GM18505 (cell line): Measurements from ENCODE around the gene TIMELESS.
"Not testable (repeated sequence)": the region's sequence is repeated elsewhere in the genome, so short reads cannot be mapped to it uniquely, and the experiment has no call there.

Experiments used
- ATAC-seq: cut with Tn5 transposase; IDR thresholded peaks from one replicate; pipeline ENCODE4 v1.9.1; 2021; ENCODE audit not compliant: unreplicated experiment
- POLR2A ChIP-seq: IDR thresholded peaks from 4 replicates; pipeline ENCODE4 v1.6.1; 2011; ENCODE audit warnings: borderline replicate concordance; ENCODE audit not compliant: insufficient read depth, insufficient read length; ENCODE audit errors: extremely low read depth

The TIMELESS gene

DNA sequence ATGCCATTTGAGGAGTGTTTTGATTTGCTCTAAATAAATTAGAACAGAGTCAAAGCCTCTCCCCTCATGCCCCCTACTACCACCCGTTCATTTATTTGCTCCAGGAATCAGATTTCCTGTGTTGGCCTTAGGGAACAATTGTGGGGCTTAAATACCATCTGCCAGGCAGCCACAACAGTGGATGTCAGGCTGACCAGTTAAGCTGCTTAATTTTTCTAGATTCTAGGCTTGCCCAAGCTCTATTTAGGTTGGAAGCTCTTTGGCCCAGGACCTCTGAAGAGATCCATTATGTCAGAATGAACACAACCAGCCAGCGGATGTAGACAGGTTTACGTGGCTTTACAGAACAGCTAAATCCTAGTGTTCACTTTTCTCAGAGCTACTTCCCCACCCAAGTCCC is 1.0 kb upstream of the TIMELESS start:
- no peak for ATAC-seq
- TF ChIP-seq POLR2A = no peak

DNA sequence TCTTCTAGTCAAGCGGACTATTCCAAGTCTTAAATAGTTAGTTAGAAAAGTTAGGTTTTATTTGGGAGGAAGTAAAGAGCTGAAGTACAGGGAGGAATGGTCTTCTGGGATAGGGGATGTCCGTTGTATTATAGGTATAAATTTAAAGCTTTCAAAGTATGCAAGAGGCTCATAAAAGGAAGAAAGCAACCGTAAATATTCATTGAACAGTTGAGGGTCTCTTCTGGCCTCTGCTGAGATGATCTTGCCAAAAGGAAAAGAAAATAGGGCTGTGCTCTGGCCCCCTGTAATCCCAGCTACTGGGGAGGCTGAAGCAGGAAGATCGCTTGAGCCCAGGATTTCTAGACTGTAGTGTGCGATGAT is 377 bp upstream of the TIMELESS start:
- no peak for TF ChIP-seq POLR2A
- no peak for ATAC-seq

DNA sequence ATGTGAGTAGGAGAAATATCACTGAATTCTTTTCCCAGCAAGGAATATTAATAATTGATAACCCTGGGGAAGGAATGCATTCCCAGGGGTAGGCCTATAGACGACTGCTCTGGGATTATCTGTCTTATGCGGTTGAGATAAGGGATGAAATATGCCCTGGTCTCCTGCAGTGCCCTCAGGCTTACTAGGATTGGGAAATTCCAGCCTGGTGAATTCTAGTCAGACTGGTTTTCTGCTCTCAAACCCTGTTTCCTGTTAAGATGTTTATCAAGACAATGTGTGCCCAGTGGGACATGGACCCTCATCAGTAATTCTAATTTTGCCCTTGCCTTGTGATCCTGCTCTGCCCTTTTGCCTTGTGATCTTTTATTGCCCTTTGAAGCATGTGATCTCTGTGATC is 6.0 kb downstream of the TIMELESS start:
- ATAC-seq = not testable (repeated sequence)

DNA sequence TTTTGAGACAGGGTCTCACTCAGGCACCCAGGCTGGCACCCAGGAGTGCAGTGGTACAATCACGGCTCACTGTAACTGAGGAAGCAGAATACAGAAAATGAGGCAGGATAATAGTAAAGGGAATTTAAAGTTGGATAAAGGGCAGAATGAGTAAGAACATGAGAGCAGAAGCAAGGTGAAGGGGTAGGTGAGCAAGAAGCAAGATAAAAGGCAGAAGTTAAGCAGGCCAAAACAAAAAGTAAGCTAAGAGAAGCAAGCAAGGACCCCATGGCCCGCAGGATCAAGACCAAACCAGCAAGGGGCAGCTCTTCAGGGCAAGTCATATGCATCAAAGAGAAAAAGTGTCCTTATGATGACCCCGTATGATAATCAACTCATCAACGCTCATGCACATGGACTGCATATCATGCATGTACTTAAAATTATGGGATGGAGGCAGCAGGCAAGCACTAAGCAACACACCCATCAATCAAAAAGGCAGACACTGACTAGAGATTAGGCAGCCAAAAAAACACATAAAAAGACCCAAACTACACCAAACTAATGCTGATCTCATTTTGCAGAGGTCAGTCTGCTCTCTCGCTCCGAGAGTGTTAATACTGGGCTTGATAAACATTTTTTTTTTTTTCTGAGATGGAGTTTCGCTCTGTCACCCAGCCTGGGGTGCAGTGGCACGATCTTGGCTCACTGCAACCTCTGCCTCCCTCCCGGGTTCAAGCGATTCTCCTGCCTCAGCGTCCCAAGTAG is 11.6 kb downstream of the TIMELESS start:
- no peak for TF ChIP-seq POLR2A
- no peak for ATAC-seq

DNA sequence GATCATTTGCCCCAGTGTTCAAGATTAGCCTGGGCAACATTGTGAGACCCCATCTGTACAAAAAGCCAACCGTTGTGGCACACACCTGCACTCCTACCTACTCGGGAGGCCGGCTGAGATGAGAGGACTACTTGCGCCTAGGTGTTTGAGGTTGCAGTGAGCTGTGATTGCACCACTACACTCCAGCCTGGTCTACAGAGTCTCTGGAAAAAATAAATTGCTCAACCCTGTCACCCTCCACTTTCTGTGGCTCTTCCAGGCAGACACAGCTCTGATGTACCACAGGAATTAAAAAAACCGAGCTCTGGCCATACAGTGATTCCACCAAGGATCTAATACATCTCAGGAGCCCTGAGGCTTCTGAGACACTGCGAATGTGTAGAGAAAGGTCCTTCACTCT is 14.4 kb downstream of the TIMELESS start:
- TF ChIP-seq POLR2A = no peak
- ATAC-seq = no peak

DNA sequence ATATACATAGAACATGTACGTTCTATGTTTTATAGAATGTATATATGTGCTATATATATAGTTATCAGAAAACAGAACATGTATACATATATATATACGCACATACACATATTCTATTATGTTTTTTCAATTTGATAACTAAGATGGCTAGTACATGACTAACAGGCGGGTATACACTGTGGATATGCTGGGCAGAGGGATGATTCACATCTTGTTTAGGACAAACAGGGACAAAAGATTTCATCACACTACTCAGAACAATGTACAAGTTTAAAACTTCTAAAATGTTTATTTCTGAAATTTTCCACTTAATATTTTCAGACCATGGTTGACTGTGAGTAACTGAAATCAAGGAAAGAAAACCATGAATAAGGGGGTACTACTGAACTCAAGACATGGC is 17.4 kb downstream of the TIMELESS start:
- TF ChIP-seq POLR2A = no peak
- no peak for ATAC-seq

DNA sequence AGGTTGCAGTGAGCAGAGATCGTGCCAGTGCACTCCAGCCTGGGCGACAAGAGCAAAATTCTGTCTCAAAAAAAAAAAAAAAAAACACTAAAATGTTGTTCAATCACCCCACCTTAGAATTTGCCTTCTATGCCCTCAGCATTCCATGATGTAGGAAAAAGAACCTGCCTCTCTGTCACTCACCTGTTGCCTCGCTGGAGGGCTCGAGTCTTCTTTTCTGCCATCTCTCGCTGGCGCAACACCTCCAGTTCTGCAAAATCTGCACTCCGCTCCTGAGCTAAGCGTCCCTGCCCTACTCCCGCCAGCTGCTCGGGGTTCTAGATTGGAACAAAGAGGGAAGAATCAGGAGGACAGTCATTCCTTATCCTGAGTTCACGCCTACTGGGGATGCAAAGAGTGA is 17.9 kb downstream of the TIMELESS start:
- no peak for TF ChIP-seq POLR2A
- ATAC-seq = no peak

DNA sequence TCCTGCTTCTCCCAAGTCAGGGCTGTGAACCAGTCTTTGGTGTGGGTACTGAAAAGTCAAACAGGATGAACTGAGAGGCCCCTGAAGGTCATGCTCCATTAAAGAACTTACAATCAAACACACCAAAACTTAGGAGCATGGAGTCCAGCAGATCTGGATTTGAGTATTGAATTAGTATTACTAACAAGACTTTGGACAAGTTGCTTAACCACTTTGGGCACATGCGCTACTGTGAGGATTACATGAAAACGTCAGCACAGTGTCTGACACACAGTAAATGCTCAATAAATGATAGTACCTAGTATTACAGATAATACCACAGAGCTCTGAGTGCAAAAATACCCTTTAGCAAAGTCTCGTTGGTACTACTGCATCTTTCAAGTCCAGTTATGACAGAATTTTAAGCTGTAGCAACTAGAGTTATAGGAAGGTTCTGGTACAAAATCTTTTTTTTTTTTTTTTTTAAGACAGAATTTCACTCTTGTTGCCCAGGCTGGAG is 23.2 kb downstream of the TIMELESS start:
- no peak for TF ChIP-seq POLR2A
- ATAC-seq = no peak

DNA sequence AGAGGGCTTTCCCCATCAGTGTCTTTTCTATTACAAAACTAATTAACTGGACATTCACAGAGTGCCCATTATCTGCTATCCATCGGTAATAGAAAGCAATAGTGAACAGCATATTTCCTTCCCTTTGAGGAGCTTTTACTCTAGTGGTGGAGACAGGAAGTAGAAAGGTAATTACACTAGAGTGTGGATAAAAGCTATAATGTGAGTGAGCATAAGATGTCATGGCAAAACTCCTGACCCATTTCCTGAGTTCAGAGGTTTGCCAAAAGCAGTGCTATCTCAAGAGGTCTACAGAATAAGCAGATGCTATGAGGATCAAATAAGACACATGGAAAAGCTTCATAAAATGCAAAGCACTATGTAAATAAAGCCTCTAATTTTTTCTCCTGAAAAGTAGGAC is 24.0 kb downstream of the TIMELESS start:
- no peak for TF ChIP-seq POLR2A
- ATAC-seq = no peak

DNA sequence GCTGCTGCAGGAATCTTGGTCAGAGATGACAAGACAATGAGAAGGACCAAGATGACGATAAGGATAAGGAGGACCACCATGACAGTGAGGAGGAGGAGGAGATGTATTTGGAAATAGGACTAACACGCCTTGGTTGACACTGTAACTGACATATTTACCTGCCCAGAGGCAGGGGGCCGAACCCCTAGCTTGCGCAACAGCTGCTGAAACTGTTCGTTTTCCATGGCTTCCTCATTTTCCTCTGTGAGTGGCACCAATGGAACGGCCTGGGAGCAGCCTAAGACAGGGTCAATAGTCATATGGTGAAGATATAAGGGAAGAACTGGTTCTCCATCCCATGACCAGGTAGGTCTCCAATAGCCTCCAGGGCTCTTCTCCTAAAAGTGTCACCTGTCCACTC is 28.8 kb downstream of the TIMELESS start:
- ATAC-seq = no peak
- TF ChIP-seq POLR2A = no peak

DNA sequence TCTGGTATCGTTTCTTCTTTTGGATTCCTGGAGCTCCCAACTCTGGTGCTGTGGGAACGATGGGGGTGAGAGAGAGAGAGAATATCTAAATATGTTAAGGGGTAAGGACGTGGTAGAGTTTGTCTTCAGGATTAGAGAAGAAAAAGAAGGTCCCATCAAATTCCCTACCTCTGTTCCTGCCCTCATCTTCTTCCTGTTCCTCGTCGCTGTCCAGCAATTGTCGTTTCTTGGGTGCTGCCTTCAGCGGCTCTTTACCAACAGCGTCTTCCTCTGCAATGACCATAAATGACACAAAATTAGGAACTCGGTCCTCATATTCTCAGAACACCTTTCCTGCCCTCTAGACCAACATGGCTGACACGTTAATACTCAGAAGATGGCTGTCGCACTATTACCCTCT is 31.5 kb downstream of the TIMELESS start:
- ATAC-seq = no peak
- TF ChIP-seq POLR2A = no peak

DNA sequence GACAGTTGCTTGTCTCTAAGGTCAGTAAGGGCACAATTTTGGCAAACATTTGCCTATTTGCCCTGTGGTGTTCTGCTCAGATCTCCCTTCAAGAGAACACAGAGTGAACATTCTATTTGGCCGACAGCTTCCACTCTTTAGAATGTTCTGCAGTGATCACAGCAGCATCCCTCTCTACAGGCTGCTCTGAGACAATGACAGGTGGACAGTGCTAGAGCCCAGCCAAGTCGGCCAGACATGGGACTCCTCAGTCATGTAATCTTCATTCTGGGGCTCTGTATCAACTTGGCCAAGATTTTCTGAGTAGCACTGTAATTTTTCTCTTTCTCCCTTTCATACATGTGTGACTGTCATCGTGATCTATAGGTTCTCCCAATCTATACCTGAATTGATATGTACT is 34.8 kb downstream of the TIMELESS start:
- TF ChIP-seq POLR2A = no peak
- no peak for ATAC-seq

DNA sequence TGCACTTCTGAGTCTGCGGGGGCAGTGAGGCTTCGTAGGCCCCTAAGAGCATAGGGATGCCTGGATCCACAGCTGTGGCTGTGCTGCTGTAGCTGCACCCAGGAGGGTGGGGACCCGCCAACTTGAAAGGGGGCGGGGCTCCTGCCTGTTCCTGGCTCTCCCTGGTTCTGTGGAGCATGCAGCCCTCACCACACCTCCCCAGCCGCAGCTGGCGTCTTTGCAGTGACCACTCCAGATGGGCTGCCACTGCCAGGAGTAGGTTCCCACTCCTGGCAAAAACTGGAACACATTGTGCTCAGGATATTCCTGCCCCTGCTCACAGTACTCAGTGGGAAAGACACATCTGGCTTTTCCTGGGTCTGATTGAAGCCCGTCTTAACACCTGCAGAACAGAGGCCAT is 35.8 kb downstream of the TIMELESS start:
- TF ChIP-seq POLR2A = no peak
- ATAC-seq = no peak

DNA sequence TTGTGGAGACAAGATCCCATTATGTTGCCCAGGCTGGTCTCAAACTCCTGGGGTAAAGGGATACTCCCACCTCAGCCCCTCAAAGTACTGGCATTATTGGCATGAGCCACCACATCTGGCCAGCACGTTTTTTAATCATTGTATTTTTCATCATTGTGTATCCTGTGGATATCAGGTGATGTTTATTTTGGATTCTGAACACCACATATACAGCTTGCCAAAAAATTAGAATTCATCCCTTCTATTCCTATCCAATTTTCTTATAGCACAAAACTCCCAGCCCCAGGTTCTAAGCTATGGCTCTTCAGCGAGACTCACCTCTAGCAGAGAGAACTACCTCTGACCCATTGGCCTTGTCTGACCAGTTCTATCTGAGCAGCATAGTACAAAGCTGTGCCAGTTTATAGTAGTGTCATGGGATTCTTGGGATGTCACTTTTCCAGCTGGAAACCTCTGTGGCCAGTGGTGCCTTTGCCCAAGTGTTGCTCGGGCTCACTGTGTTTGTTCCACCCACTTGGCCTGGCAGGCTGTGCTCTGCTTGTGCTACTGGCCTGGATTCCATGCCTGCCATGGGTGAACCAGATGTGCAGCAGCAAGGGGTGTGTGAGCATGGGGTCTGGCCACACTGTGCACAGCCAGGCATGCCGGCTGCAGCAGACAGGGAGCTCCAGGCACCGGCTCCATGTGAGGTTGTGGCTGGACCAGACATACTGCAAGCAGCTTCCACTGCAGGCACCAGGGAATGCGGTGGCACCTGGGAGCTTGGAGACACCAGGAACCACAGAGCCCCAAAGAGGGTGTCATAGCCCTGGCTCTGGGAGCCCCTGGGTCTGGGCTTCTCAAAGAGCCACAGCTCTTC is 37.2 kb downstream of the TIMELESS start:
- no peak for ATAC-seq
- TF ChIP-seq POLR2A = no peak

DNA sequence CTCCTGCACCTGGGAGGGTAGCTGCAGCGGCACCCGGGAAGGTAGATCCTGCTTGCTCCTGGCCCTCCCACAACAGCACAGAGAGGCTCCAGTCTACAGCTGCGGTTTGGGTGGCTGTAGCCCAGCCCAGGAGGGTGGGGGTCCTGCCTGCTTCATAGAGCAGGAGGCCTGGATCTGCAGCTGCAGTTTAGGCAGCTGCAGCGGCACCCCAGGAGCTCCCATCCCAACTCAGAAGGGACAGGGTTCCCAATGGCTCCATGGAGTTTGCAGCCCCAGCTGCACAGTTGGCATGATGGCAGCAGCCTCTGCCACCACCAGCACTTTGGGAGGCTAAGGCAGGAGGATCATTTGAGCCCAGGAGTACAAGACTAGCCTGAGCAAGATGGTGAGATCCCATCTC is 38.5 kb downstream of the TIMELESS start:
- no peak for TF ChIP-seq POLR2A

DNA sequence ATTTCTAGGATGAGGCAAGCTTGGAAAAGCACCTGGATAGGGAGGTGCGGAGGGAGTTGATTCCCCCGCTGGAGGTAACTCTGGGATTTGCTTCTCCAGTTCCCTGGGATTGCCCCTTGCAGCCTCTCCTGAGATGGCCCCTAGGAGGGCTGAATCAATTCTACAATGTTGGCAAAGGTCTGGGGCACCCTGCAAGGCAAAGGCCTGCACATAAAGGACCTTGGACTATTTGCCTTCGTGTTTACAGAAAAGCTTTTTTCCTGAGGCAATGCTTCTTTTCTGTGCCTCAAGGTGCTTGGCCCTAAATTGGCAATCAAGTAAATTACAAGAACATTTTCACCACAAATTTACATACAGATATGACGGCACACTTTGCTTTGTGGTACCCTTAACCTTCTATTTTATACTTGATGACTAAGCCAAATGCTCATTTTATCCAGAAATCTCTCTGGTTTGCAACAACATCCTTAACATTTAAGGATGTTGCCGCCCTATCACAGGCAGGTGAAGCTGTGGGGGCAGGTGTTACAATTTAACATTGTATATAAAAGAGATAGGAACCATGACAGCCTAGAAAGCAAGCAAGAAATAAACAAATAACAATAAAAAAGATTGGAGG is 40.3 kb downstream of the TIMELESS start:
- TF ChIP-seq POLR2A = no peak
- no peak for ATAC-seq

More for the DNA sequence above, 38.5 kb downstream of the TIMELESS start:
- ATAC-seq = no peak

DNA sequence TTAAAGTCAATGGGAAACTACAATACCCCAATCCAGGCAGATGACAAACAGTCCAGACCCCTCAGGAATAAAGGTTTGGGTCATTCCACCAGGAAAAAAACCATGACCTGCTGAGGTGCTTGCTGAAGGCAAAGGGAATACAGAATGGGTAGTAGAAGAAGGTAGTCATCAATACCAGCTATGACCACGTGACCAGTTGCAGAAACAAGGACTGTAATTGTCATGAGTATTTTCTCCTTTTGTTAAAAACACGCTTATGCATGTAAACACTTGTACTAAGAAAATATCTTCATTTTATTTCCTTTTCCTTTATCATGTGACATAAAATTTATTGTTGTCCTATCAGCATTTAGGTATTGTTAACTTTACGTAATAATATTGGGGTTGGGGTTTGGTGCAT is 45.0 kb downstream of the TIMELESS start:
- not testable (repeated sequence) for ATAC-seq

DNA sequence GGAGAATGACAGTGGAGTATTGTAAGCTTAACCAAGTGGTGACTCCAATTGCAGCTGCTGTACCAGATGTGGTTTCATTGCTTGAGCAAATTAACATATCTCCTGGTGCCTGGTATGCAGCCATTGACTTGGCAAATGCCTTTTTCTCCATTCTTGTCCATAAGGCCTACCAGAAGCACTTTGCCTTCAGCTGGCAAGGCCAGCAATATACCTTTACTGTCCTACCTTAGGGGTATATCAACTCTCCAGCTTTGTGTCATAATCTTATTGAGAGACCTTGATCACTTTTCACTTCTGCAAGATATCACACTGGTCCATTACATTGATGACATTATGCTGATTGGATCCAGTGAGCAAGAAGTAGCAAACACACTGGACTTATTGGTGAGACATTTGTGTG is 47.6 kb downstream of the TIMELESS start:
- not testable (repeated sequence) for ATAC-seq

DNA sequence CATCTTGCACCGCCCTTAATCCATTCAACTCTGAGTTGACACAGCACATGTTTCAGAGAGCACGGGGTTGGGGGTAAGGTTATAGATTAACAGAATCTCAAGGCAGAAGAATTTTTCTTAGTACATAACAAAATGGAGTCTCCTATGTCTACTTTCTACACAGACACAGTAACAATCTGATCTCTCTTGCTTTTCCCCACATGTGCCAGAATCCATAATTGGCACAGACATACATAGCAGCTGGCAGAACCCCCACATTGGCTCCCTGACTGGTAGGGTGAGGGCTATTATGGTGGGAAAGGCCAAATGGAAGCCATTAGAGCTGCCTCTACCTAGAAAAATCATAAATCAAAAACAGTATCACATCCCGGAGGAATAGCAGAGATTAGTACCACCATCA is 48.1 kb downstream of the TIMELESS start:
- not testable (repeated sequence) for ATAC-seq

DNA sequence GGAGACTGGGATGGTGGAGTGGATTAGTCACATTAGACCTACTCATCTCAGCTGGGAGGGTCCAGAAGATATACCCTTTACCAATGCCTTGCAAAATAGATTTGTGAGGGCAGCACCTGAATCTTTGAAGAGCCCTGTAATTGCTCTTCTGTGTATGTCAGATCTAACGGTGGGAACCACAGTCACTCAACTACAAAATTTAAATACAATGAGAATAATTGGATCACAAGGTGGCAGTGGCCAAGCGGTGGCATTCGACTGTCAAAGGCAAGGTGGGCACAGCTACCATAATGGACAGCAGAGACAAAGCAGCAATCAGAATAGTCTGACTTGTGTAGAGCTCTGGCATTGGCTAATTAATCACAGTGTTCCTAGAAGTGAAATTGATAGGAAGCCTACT is 49.8 kb downstream of the TIMELESS start:
- not testable (repeated sequence) for ATAC-seq
